Measurements from ENCODE around the gene NFATC3.
"Not testable (repeated sequence)": the region's sequence is repeated elsewhere in the genome, so short reads cannot be mapped to it uniquely, and the experiment has no call there.

The NFATC3 gene

GRCh38 chr16:68115851-68116250 is 30.7 kb downstream of the NFATC3 start:
- DNase-seq (ENCODE audit: low read depth, low spot score): no peak

- DNase-seq (ENCODE audit: low read depth, low spot score): no peak
These were observed 31.2 kb downstream of the NFATC3 start for GRCh38 chr16:68116256-68116867.

GRCh38 chr16:68117884-68118283 is 32.7 kb downstream of the NFATC3 start:
- no peak for DNase-seq (ENCODE audit: low read depth, low spot score)

GRCh38 chr16:68118954-68119353 is 33.8 kb downstream of the NFATC3 start:
- not testable (repeated sequence) for DNase-seq (ENCODE audit: low read depth, low spot score)

GRCh38 chr16:68120496-68120895 is 35.3 kb downstream of the NFATC3 start:
- not testable (repeated sequence) for DNase-seq (ENCODE audit: low read depth, low spot score)

DNA sequence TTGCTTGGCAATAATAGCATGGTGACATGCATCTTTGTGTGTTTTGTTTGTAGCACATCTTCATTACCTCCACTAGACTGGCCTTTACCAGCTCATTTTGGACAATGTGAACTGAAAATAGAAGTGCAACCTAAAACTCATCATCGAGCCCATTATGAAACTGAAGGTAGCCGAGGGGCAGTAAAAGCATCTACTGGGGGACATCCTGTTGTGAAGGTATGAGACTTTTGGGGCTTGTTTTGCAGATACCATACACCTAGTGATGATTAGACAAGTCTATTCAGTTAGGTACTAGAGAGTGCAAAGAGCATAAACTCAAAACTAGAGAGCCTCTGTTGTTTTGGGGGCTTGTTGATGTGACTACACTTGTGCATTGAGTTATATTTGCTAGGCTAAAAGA is 41.2 kb downstream of the NFATC3 start:
- no peak for DNase-seq (ENCODE audit: low read depth, low spot score)

DNA sequence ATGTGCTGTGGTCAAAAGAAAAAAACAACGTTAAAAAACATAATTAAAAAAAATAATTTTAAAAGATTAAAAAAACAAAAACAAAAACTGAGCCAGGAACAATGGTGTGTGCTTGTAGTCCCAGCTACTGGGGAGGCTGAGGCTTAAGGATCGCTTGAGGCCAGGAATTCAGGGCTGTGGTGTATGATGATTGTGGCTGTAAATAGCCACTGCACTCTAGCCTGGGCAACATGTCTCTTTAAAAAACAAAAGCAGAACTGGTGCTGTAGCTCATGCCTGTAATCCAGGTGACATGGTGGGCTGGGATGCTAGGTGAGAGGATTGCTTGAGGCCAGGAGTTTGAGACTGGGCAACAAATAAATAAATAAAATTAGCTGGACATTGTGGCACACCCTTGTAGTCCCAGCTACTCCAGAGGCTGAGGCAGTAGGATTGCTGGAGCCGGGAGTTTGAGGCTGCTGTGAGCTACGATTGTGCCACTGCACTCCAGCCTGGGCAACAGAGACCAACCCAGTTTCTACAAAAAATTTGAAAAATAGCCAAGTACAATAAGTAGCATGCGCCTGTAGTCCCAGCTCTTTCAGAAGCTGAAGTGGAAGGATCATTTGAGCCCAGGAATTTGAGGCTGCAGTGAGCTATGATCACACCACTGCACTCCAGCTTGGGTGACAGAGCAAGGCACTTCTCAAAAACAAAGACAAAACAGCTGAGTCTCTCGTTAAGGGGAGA is 43.6 kb downstream of the NFATC3 start:
- no peak for DNase-seq (ENCODE audit: low read depth, low spot score)

DNA sequence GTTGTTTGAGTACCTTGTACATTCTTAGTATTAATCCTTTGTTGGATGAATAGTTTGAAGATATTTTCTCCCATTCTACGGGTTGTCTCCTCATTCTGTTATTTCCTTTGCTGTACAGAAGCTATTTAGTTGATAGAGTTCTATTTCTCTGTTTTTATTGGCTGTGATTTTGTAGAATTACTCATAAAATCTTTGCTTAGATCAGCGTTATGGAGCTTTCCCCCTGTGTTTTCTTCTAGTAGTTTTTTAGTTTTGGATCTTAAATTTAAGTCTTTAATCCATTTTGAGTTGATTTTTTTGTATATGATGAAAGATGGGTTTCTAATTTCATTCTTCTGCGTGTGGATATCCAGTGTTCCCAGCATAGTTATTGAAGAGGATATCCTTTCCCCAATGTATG is 45.4 kb downstream of the NFATC3 start:
- DNase-seq (ENCODE audit: low read depth, low spot score): no peak

GRCh38 chr16:68131813-68132706 is 46.9 kb downstream of the NFATC3 start:
- no peak for DNase-seq (ENCODE audit: low read depth, low spot score)

DNA sequence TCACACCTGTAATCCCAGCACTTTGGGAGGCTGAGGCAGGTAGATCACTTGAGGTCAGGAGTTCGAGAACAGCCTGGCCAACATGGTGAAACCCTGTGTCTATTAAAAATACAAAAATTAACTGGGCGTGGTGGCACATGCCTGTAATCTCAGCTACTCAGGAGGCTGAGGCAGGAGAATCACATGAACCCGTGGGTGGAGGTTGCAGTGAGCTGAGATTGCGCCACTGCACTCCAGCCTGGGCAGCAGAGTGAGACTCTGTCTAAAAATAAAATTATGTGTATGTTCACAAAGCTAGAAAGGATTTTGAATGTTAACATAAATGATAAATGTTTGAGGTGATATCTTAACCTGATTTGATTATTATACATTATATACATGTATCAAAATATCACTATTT is 47.8 kb downstream of the NFATC3 start:
- DNase-seq (ENCODE audit: low read depth, low spot score): not testable (repeated sequence)

DNA sequence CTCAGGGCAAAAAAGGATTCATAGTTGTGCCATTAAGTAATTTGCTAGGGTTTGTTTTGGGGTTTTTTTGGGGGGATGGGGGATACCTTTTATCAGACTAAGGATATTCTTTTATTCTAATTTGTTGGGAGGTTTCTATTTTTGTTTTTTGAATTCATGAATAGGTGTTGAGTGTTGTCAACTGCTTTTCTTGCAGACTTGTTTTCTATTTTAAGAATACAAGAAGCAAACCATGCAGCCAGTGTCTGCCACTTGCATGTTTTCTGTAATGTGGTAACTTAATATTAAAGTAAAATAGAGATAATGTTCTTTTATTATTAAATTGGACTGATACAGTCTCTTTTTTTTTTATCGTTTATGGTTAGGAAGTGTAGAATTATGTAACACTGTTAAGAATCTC is 49.5 kb downstream of the NFATC3 start:
- no peak for DNase-seq (ENCODE audit: low read depth, low spot score)

DNA sequence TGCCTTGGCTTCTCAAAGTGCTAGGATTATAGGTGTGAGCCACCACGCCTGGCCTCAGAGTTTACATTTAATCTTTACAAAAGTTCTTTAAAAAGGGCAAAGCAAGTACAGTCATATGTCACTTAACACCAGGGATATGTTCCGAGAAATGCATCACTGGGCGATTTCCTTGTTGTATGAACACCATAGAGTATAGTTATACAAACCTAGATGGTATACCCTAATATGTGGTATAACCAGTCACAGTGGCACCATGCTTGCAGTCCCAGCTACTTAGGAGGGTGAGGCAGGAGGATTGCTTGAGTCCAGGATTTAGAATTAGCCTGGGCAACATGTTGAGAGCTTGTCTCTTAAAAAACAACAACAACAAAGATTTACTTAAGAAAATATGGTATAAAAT is 51.3 kb downstream of the NFATC3 start:
- DNase-seq (ENCODE audit: low read depth, low spot score): no peak

- DNase-seq (ENCODE audit: low read depth, low spot score): no peak
These were observed 58.8 kb downstream of the NFATC3 start for GRCh38 chr16:68144008-68144407.

GRCh38 chr16:68146585-68146984 is 61.4 kb downstream of the NFATC3 start:
- no peak for DNase-seq (ENCODE audit: low read depth, low spot score)

DNA sequence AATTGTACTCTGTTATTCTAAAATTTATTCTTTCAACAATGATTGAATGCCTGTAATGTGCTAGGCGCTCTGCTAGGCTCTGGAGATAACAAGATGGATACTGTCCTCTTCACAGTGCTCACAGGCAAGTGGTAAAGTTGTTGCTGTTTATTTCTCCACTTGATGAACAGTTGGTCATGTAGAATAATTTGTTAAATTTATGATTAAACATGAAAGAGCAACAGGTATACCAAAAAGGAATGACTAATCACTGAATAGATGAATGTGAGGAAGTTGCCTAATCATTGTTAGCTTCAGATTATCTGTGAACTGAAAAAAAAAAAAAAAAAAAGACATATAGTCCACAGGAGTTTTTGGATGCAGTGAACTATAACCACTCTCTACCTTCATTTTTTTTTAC is 62.3 kb downstream of the NFATC3 start:
- no peak for DNase-seq (ENCODE audit: low read depth, low spot score)

GRCh38 chr16:68149596-68149995 is 64.4 kb downstream of the NFATC3 start:
- DNase-seq (ENCODE audit: low read depth, low spot score): no peak

GRCh38 chr16:68155425-68155824 is 70.3 kb downstream of the NFATC3 start:
- no peak for DNase-seq (ENCODE audit: low read depth, low spot score)

- no peak for DNase-seq (ENCODE audit: low read depth, low spot score)
These were observed 77.2 kb downstream of the NFATC3 start for GRCh38 chr16:68162413-68162812.

DNA sequence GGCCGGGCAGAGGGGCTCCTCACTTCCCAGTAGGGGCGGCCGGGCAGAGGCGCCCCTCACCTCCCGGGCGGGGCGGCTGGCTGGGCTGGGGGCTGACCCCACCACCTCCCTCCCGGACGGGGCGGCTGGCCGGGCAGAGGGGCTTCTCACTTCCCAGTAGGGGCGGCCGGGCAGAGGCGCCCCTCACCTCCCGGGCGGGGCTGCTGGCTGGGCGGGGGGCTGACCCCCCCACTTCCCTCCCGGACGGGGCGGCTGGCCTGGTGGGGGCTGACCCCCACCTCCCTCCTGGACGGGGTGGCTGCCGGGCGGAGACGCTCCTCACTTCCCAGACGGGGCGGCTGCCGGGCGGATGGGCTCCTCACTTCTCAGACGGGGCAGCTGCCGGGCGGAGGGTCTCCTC is 78.1 kb downstream of the NFATC3 start:
- not testable (repeated sequence) for DNase-seq (ENCODE audit: low read depth, low spot score)

DNA sequence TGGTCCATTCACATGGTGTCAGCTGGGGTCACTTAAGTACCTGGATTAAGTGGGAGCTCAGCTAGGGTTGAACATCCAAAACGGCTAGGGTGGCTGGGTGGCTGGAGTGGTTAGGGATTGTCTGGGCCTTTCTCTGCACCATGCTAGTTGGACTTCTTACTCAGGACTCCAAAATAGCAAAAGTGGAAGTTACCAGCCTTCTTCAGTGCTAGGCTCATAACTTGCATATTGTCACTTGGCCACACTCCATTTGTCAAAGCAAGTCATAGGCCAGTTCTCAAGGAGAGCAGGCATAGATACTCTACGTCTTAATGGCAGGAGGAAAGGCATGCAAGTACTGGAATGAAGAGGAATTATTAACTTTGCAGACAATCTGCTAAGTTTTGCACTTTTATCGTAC is 81.1 kb downstream of the NFATC3 start:
- DNase-seq (ENCODE audit: low read depth, low spot score): no peak

DNA sequence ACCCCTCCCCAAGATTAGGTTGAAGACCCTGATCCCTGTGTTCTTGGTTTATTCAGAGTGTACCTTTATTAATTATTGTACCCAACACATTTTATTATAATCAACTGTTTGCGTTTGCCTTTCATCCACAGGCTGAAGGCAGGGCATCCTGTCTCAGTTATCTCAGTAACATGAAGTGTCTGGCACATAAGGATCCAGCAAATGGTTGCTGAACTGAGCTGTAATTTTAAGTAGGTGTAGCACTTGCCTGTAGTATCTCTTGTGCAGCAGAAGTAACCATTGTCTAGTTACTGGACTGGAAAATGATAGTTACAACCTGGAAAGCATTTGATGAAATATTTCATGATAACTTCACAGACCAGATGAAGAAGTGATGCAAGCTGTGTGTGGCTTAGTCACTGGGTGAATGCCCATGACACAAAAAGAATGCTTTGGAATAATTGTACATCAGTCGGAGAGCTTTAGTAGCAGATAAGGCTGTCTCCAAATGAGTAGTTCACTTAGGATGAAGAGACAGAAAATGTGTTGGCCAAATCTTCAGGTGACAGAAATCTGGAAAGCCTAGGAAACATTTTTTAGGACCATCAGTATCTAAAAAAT is 94.1 kb downstream of the NFATC3 start:
- no peak for DNase-seq (ENCODE audit: low read depth, low spot score)

GRCh38 chr16:68179855-68180254 is 94.7 kb downstream of the NFATC3 start:
- no peak for DNase-seq (ENCODE audit: low read depth, low spot score)

Measured in brain pericyte (primary cell).